HUDEP-2 (cell line): ENCODE results near the gene LRRC7.
A peak's percentile ranks its signal among the peaks of the same experiment; 100 is the strongest.

Experiments used
- DNase-seq, 76 experiments: peaks; one replicate each; lab custom pipeline; 2025; ENCODE audit not compliant: unreplicated experiment in 76 of 76; lab: John Stamatoyannopoulos, UW

LRRC7 gene

DNA sequence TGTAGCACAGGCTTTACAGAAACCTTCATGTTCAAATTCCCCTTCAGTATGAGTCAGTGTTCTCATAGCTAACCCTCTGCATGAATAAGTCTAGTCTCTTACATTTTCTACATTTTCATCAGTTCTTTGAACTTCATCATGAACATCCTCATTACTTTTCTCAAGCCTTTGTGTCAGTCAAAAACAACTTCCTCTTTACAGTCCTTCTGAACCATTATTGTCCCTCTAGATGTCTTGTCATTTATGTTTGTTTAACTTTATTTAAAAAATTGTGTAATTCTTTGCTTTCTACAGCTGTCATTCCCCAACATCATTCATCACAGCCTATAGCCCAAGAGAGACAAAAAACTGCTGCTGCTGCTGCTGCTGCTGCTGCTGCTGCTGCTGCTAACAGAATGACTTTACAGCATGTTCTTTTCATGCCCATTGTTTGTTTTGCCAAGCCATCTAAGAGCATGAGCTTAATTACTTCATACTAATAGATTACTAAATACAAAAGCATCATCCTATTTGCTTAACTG lies 504.6 kb downstream of the LRRC7 start:
- DNase-seq: no peak

DNA sequence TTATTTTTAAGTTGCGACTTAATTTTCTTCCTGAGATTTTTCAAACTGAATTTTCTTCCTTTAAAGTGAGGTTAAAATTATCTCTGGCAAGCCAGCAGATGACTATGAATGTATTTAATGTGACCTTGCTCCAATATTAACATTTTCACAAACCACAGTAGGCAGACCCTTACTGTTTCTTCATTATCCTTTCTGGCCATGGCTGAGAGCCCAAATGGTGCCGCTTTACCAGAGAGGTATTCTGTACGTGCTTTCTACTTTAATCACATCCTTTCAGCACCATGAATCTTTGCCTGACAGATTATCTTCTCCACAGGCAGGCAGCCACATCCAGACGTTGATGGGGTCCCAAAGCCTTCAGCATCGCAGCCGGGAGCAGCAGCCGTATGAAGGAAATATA lies 508.0 kb downstream of the LRRC7 start:
- no peak for DNase-seq

DNA sequence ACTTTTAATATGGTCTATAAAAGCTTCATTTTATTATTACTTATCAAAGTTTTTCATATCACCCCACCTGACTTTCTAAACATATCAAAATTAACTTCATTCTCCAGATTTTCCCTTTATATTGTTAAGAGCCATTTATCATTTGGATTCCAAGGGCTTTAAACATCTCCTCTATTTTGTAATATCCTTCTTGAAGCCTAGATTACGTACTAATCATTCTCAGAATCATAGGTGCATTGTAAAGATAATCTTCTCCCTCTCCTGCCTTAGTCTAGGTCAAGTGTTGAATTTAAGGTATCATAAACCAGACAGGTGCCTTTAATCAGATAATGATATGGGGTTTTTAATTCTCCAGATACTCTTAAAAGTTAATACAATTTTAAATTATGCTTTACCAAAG lies 509.3 kb downstream of the LRRC7 start:
- no peak for DNase-seq

DNA sequence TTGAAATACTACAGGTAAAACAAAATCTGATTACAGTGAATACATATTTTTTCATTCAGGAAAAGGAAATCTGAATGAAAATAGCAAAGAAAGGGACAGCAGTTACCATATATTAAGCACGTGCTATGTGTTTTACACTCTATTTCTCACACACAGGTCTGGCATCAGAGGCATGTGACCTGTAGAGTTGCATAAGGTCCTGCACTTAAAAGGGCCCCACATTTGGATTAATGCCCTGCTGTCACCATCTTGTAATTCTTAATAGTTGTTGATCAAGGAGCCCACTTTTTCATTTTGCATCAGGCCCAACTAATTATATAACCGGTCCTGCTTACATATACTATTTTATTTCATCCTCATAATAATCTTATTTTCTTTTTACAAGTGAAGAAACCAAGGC lies 511.8 kb downstream of the LRRC7 start:
- DNase-seq: no peak

DNA sequence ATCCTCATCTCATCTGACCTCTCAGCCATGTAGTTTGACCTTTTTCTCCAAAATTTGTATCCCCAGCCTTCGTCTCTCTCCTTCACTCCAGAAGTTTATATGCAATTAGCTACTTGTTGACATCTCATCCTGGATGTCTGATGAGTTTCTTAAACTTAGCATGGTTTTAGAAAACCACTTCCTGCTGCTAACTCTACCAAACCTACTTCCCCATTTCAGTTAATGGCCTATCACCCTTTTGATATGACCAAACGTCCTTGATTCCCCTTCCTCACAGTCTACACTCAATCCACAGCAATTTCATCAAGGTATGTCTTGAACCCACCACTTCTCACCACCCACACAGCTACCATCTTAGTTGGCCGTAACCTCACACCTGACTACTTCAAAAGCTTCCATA lies 515.8 kb downstream of the LRRC7 start:
- no peak for DNase-seq

DNA sequence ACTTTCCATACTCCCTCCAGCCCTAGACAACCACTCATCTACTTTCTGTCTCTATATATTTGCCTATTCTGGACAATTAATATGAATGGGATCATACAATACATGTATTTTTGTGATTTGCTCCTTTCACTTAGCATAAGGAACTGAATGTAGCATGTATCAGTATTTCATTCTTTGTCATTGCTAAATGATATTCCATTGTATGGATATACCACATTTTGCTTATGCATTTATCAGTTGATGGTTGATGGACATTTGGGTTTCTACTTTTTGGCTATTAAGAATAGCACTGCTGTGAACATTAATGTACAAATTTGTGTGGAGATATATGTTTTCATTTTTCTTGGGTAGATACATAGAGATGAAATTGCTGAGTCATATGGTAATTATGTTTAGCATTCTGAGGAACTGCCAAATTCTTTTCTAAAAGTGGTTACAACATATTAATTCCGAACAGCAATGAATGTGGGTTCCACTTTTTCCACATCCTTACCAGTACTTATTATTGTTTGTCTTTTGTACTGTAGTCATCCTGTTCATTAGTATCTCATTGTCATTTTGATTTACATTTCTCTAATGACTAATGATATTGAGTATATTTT lies 516.7 kb downstream of the LRRC7 start:
- no peak for DNase-seq

DNA sequence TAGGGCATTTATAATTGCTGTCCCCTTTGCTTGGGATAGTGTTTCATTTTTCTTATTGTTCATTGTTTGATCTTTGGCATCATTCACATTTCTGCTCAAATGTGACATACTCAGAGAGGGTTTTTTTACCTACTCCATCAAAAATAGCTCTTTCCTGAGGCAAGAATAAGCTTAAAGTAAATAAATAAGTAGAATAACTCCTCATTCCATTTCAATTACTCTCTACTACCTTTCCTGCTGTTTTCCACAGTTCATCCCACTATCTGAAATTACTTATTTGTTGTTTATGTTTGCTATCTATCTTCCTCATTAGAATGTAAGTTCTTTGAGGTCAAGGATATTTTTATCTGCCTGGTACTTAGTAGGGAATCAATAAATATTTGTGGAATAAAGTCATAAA lies 517.8 kb downstream of the LRRC7 start:
- DNase-seq: no peak

DNA sequence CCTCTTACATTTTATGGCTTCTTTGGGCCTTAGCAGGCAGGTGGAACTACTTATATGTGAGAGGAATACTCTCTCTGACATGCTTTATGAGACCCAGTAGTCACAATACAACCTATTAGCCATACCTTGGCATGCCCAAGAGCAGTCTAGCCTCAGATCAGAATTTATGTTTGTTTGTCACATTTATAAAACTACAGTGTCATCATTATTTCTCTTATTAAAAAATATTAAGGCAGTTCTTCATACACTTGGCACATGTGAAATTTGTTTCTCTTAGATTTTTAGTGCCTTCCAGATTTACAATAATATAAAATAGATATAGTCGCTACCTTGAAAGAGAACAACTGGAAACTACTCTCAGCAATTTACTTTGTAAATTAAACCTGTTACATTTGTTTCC lies 519.2 kb downstream of the LRRC7 start:
- DNase-seq: no peak

DNA sequence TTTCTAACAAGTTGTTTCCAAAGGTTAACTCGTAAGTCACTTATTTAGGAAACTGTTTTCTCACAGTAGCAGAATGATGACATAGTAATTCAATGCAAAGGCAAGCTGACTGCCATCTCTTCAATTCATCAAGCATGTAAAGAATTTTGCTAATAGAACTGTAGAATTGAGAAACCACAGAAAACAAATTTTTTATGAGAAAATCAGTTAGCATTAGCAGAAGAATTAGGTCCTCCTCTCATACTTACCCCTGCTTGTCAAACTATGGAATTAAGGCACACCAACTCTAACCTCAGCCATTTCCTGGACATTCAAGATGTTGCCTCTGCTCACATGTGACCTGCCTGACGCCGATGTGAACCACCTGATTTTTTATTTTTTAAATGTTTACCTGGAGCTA lies 522.4 kb downstream of the LRRC7 start:
- DNase-seq: no peak

DNA sequence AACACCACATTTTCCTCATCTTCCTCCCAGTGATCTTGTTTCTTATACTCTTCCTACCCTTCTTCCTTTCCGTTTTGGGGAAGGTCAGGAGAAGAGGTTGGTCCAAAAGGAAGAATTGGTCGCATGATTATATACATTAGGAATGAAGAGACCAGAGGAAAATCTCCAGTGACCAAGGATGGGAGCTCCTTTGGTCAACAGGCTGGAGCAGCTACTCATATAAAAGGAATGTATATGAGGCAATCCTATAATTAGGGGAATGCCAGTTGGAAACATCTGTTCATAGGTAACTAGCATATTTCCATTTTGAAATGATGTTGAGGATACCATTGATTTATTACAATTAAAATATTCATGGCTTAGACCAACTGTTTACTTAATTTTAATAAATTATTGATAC lies 523.2 kb downstream of the LRRC7 start:
- no peak for DNase-seq

DNA sequence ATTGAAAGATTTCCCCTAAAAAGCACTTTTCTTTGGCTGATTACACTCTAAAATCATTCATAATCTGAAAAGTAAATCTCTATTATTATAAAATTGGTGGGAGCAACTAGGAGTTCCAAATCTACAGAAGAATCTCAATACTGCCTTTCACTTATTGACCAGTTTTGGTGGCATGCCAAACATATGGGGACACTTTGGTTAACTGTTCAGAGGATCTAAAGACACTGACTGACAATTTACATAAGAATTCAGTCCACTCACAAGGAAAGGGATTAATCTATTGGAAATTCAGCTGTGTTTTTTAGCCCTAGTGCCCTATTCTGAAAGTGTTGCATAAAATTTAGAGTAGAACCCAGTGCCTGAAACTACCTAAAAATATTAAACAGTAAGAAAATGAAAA lies 524.1 kb downstream of the LRRC7 start:
- DNase-seq: no peak

DNA sequence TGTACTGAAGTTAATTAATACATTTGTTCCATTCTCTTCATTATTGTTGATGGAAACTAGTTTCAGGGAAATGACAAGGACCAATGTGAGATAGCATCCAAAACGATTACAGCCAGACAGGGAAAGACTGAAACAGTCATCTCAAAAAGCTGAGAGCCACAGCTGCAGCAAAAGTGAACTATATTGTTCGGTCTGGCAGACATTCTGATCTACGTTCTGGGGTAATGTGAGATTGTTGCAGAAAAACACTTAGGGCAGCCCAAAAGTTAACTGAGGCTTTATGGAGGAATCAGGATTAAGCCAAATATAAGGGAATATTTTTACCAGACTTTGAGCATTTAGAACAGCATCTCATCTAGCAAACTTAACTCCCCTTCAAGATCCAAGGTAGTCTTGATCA lies 524.8 kb downstream of the LRRC7 start:
- DNase-seq: no peak

DNA sequence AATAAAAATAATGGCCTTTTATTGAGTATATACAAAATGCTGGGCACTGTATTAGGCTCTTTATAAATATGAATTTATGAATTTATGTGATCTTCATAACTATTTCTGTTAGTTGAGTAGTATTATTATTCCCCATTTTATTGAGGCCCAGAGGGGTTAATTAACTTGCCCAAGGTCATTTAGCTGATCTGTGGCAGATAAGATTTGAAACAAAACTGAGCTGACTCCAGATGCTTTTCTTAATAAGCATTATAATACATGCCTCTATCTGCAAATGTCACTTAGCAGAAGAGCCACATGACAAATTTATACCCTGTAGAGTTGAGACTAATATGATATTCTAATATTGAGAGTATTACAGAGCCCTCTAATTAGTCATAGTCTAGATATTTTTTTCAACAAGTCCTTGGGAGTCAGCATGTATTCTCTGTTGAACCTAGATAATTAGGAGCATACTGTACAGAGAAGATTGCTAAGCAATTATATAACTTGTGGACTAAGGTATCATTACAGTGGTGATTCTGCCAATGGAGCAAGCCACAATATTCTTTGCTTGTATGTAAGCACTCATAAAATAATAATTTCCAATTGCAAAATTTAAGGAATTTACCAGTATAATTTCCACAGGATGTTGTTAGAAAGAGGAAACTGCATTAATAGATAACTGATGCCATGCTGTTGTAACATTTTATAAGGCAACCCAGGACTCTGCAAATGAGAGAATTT lies 525.7 kb downstream of the LRRC7 start:
- DNase-seq: no peak

DNA sequence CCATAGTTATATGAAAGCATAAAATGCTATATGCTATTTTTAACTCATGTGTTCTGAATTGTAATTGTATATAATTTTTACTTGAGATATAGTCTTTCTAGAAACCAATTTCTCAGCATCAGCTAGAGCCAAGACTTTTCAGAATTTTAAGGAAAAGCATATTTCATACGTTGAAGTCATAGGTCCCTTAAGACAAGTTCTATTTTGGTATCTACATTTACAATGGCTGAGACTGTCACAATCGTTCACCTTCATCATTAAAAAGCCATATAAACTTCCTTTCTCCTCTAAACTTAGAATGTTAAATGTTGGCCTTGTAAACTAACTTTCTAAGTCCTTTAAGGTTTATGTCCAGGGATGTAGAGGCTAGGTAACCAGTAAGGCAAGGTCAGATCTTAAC lies 533.5 kb downstream of the LRRC7 start:
- DNase-seq: no peak

DNA sequence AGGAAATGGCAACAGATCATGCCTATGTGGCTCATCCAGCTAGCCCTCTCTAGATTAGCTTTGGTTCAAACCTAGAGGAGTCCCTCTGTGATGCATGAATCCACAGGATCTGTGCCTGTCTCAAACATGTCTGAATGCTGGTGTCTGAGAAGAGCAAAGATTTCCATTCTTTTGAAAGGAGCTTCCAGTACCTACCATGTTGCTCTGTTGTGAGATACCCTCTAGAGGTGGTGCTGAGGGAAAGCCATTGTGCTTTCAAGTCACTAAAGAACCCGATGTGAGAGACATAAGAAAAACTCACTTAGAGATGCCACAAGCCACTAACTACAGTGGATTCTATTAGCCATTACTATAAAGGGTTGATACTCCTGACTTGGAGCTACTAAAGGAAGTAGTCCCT lies 534.1 kb downstream of the LRRC7 start:
- no peak for DNase-seq

DNA sequence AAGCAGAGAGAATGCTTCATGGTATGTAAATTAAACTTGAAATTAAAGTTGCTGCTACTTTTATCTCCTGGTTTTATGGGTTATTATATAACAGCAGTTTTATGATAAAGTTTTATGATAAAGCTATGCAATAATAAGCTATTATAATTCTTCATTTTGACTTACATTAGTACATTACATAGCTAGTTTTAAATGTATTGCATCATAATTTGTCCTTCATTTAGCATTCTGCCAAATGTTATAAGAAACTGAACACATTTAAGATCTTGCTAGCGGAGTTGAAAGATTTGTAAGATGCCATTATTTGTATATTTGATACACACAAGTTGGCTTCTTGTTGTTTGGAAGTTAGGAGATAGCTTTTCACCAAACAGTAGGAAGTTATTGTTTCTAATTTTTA lies 536.0 kb downstream of the LRRC7 start:
- DNase-seq: no peak

DNA sequence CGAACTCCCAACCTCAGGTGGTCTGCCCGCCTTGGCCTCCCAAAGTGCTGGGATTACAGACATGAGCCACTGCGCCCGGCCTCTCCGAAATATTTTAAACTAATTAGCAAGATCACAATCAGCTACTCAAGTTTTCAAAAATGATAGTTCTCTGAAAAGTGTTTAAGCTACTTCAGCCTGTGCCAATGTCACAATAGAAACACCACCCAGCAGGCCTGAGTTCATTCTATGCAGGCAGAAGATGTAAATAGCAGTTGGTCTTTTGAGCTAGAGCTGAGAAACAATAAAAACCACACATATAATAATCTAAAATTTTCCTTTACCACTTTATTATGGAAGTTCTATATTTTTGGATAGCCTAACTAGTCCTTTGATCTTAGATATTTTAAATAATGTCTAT lies 541.5 kb downstream of the LRRC7 start:
- no peak for DNase-seq

DNA sequence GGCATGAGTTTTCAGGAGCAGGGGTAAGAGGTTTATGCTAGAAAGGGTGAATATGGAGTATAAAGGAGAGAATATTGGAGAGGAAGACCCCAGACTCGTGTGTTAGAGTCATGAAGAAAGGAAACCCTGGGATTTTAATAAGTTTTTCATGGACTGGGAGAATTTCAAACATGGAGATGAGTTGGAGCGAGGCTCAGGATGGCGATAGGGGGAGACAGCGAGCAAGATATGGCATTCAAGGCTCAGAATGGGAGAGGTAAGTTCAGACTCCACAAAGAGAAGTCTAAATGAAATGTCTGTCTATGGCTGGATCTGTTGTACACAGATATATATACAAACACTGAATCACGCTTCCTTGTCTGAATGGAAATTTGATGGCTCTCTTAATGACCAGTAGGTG lies 545.1 kb downstream of the LRRC7 start:
- DNase-seq: peak in 3 of 76 experiments; percentile 1 to 4 (median 1)

DNA sequence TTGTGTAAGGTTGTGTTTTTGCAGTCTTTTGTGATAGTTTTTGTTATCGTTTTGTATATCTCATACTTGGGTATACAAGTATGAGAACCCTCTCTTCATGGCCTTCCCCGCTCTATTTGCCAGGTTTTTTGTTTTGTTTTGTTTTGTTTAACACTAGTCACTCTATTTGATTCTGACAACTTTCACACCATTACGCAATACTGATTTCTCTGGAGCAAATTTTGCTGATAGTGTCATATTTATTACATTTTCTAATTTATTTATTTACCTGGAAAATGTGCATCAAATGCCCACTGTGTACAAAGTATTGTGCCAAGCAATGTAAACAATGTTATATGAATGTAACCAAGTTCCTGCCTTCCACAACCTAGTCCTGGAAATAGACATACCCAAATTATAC lies 547.6 kb downstream of the LRRC7 start:
- DNase-seq: no peak

DNA sequence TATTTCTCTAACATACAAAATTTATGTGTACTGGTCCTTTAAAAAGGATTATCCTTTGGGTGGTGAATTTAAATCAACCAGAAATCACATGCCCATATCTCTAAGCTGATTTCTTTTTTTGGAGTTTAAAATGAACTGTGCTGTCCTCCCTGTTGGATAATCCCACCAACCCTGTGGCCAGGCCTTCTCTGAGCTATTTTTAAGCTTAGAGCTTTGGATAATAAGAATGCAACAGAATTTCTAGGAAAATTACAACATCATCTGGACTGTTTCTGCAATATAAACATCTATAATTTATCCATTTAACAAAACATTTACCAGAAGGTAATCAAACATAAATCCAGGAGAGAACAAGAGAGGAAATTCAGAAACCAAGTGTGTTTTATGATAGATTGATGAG lies 549.3 kb downstream of the LRRC7 start:
- DNase-seq: no peak

DNA sequence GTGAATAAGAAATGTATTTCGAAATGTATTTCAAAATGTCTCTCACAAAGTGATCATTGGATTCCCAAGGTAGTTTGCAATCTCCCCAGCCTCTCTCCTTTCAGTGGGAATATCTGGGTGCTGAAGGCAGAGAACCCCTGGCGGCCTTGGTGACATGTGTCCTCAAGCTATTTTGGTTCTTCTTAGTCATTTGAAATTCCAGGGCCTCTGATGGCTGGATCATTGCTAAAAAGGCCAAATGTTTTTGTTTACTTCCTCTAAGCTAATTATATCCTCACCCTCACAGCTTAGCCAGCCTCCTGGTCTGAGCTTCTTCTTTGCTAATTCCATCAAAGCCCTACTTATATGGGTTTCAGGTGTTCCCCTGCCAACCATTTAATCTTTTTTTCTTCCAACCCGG lies 566.4 kb downstream of the LRRC7 start:
- DNase-seq: no peak

DNA sequence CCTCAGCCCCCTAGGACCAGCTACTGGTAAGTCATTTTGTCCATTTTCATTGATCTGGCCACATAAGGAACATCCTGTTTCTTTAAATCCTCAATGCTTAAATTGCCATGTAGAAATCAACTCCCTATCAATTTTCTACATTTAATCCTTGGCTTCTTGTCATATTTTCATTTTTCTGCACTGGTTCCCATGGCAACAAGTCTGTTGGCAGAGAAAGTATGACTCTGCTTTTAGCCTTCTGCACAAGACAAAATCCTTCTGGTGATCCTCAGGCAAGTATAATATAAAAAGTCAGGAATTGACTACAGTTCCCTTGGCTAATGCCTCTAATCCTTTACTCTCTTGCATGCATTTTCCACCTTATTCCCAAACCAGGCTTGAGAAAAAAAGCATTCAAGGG lies 572.6 kb downstream of the LRRC7 start:
- no peak for DNase-seq

DNA sequence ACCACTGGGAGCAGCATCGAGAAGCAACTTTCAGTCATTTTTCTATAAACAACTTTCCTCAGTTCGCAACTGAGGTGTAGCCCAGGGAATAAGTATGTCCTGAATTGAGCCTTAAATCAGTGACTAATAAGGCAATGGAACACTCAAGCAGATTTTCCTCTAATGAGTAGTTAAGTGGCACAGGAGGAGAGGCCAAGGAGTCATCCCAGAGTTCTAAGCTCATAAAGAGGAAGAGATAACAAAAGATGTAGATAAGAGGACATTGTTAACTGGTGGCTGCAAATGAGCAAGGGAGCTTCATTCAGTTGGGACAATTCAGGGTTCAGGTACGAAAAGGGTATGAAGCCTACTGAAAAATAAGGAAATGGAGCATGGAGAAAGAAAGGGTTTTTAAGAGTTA lies 573.2 kb downstream of the LRRC7 start:
- DNase-seq: no peak
